GM12878 (cell line): Measurements from ENCODE around the gene FTO. TPM values are rescaled to one million over a fixed set of nuclear protein-coding genes. Genes with fewer than 3 reads are reported as not detected.

Source experiments
- ATAC-seq: fragments of 200-7000 bp; cut with Tn5 transposase; 3 replicates; pipeline ENCODE4 v1.9.1; 2020; ENCODE audit warnings: mild to moderate bottlenecking, moderate library complexity
- BruUV-seq: library from RNA; stranded (reverse); fragments of 400-500 nt; replicated peaks from 2 replicates; lab custom pipeline; 2021; lab: Mats Ljungman, UMichigan
- CTCF ChIA-PET: fragments of 300-600 bp; sonication (Branson Sonifier 250); formaldehyde crosslinking; extraction: SDS; loops from one replicate; lab custom pipeline; 2021; ENCODE audit warnings: inconsistent platforms; lab: Yijun Ruan, JAX
- POLR2A ChIA-PET: fragments of 350-600 bp; formaldehyde crosslinking; extraction: SDS; loops from one replicate; lab custom pipeline; 2021; ENCODE audit warnings: inconsistent platforms; lab: Charles Lee
- RAD21 ChIA-PET: fragments of 300-600 bp; sonication (Branson Sonifier 250); formaldehyde crosslinking; loops from one replicate; lab custom pipeline; 2023; ENCODE audit warnings: antibody characterized with exemption; ENCODE audit not compliant: unreplicated experiment; lab: Charles Lee
- SMC1A ChIA-PET: fragments of 300-600 bp; sonication (Branson Sonifier 250); formaldehyde crosslinking; loops from one replicate; lab custom pipeline; 2023; ENCODE audit not compliant: unreplicated experiment, uncharacterized antibody; lab: Charles Lee
- DNase-seq: peaks from one replicate; pipeline ENCODE4 v3.0.0-alpha.2; 2011; ENCODE audit warnings: low read depth, low spot score
- FAIRE-seq: peaks from 3 replicates; lab custom pipeline; 2011; peaks lifted over from hg19 to GRCh38; lab: Jason Lieb, UNC
- H2AFZ ChIP-seq: 2 replicates; pipeline ENCODE4 v1.6.0; 2011; ENCODE audit warnings: low read depth, low read length, control low read depth; ENCODE audit not compliant: control insufficient read depth
- H3K27ac ChIP-seq: 2 replicates; pipeline ENCODE4 v1.5.1; 2011; ENCODE audit warnings: control low read depth; ENCODE audit not compliant: control insufficient read depth, insufficient read depth
- H3K27me3 ChIP-seq, 2 experiments: replicated peaks in 1 of 2; 2 replicates each; pipeline versions ENCODE4 v1.6.0 to v1.6.1; 2011; ENCODE audit warnings: low read length in 1 of 2; ENCODE audit not compliant: control insufficient read depth in 2 of 2, insufficient read depth in 2 of 2
- H3K36me3 ChIP-seq, 2 experiments: 2 replicates each; pipeline ENCODE4 v1.5.1; 2011; ENCODE audit warnings: low read length in 1 of 2; ENCODE audit not compliant: control insufficient read depth in 2 of 2, insufficient read depth in 2 of 2
- H3K4me1 ChIP-seq: 2 replicates; pipeline ENCODE4 v1.6.1; 2011; ENCODE audit warnings: mild to moderate bottlenecking, low read length, moderate library complexity, mixed read lengths; ENCODE audit not compliant: control insufficient read depth, insufficient read depth
- H3K4me2 ChIP-seq: 2 replicates; pipeline ENCODE4 v1.6.0; 2011; ENCODE audit warnings: control low read depth; ENCODE audit not compliant: control insufficient read depth, insufficient read depth
- H3K4me3 ChIP-seq: fragments of 200-600 bp; sonication (generic); 2 replicates; pipeline ENCODE4 v1.5.1; 2016
- H3K79me2 ChIP-seq: 2 replicates; pipeline ENCODE4 v1.6.0; 2011; ENCODE audit warnings: low read length; ENCODE audit not compliant: control insufficient read depth, insufficient read depth
- H3K9ac ChIP-seq: 2 replicates; pipeline ENCODE4 v1.8.0; 2011; ENCODE audit warnings: low read length, control low read depth, mixed read lengths; ENCODE audit not compliant: control insufficient read depth, insufficient read depth
- H3K9me3 ChIP-seq: replicated peaks from 3 replicates; pipeline ENCODE4 v1.5.1; 2011; ENCODE audit warnings: mild to moderate bottlenecking, low read length; ENCODE audit not compliant: control insufficient read depth, insufficient read depth
- H4K20me1 ChIP-seq: 2 replicates; pipeline ENCODE4 v1.6.0; 2011; ENCODE audit not compliant: control insufficient read depth, insufficient read depth
- BCL11A ChIP-seq: IDR thresholded peaks from 2 replicates; pipeline ENCODE4 v1.6.1; 2011; ENCODE audit warnings: low read depth, low read length
- CEBPB ChIP-seq, 2 experiments: fragments of 150-350 bp in 1 of 2; IDR thresholded peaks; 2 replicates each; pipeline ENCODE4 v1.6.1; 2012 to 2014; ENCODE audit warnings: low read depth in 2 of 2, low read length in 2 of 2, borderline replicate concordance in 1 of 2, inconsistent platforms in 1 of 2
- ESRRA ChIP-seq: IDR thresholded peaks from 2 replicates; pipeline ENCODE4 v1.6.1; 2012; ENCODE audit warnings: mild to moderate bottlenecking, low read length, improper control_type of control experiment
- FOXM1 ChIP-seq: IDR thresholded peaks from 2 replicates; pipeline ENCODE4 v1.6.1; 2012; ENCODE audit warnings: low read depth, mild to moderate bottlenecking, inconsistent platforms, low read length, moderate library complexity
- NR2F1 ChIP-seq: fragments of 450-650 bp; conservative IDR thresholded peaks from 2 replicates; pipeline ENCODE4 v1.6.1; 2017; ENCODE audit warnings: mild to moderate bottlenecking
- NRF1 ChIP-seq: conservative IDR thresholded peaks from 2 replicates; pipeline ENCODE4 v1.6.1; 2011; ENCODE audit warnings: mild to moderate bottlenecking, low read depth, low read length, improper control_type of control experiment
- PAX8 ChIP-seq: fragments of 450-650 bp; IDR thresholded peaks from 2 replicates; pipeline ENCODE4 v1.6.1; 2017; ENCODE audit warnings: mild to moderate bottlenecking, moderate library complexity
- POLR2A ChIP-seq: IDR thresholded peaks from 2 replicates; pipeline ENCODE4 v1.6.1; 2011; ENCODE audit warnings: low read depth, mild to moderate bottlenecking, low read length
- RFX5 ChIP-seq: IDR thresholded peaks from 2 replicates; pipeline ENCODE4 v1.6.1; 2011; ENCODE audit warnings: low read depth, low read length, improper control_type of control experiment
- RUNX3 ChIP-seq: IDR thresholded peaks from 2 replicates; pipeline ENCODE4 v1.6.1; 2012; ENCODE audit warnings: low read length, inconsistent platforms
- TBL1XR1 ChIP-seq: IDR thresholded peaks from 2 replicates; pipeline ENCODE4 v1.6.1; 2012; ENCODE audit warnings: low read depth, low read length, improper control_type of control experiment
- YY1 ChIP-seq: IDR thresholded peaks from 2 replicates; pipeline ENCODE4 v1.6.1; 2011; ENCODE audit warnings: low read depth, mild to moderate bottlenecking, low read length
- ZSCAN29 ChIP-seq: fragments of 450-650 bp; IDR thresholded peaks from 2 replicates; pipeline ENCODE4 v1.6.1; 2017; ENCODE audit warnings: mild to moderate bottlenecking, moderate library complexity
- WGBS: methylation state at CpG from one replicate; pipeline ENCODE4 v1.1.6; 2016; ENCODE audit warnings: low lambda C conversion rate; ENCODE audit not compliant: insufficient replicate concordance, insufficient coverage; ENCODE audit errors: missing lambda C conversion rate; 5-methylcytosine and 5-hydroxymethylcytosine counted together
- in situ Hi-C: fragments of 300-500 bp; cut with MboI; formaldehyde crosslinking; loops from 9 replicates; pipeline ENCODE4 v1.14.3; 2018; ENCODE audit warnings: mixed read lengths
- intact Hi-C: fragments of 100-400 bp; cut with micrococcal nuclease; formaldehyde crosslinking; loops from one replicate; pipeline ENCODE4 v1.14.2; 2022; ENCODE audit not compliant: unreplicated experiment
- polyA plus RNA-seq, 11 experiments: library from polyadenylated mRNA; depleted of rRNA in 4 of 11; unstranded in 6 of 11; stranded (reverse) in 5 of 11; fragments of >200 nt; fragmentation: Nextera tagmentation in 4 of 11; fragmentation: Illumina TruSeq in 1 of 11; extraction: Ambion mirVana in 4 of 11; extraction: Trizol in 1 of 11; gene quantifications; 1 replicate in 1 of 11; 2 replicates in 10 of 11; pipeline versions ENCODE4 v1.2.1 to v1.2.3, GENCODE V29; 2011 to 2016; ENCODE audit warnings: inconsistent platforms in 2 of 11, missing spikeins in 2 of 11, low read depth in 1 of 11
- total RNA-seq, 4 experiments: library from RNA; depleted of rRNA in 3 of 4; stranded (reverse); fragments of >200 nt in 3 of 4; fragmentation: Illumina TruSeq in 1 of 4; extraction: Trizol in 1 of 4; gene quantifications; 2 replicates each; pipeline versions ENCODE4 v1.2.1 to v1.2.3, GENCODE V29; 2013 to 2021
- TF ChIP-seq, protein P1 (sequence below): fragments of 450-650 bp; IDR thresholded peaks from 2 replicates; pipeline ENCODE4 v1.6.1; 2017; ENCODE audit warnings: mild to moderate bottlenecking, low read depth, inconsistent platforms; ENCODE audit not compliant: poor library complexity, severe bottlenecking
- TF ChIP-seq, protein P2 (sequence below): IDR thresholded peaks from 2 replicates; pipeline ENCODE4 v1.6.1; 2011; ENCODE audit warnings: low read depth, low read length, improper control_type of control experiment, borderline replicate concordance
- TF ChIP-seq, protein P3 (sequence below), 3 experiments: IDR thresholded peaks in 2 of 3; conservative IDR thresholded peaks in 1 of 3; 2 replicates each; pipeline ENCODE4 v1.5.1; 2011; ENCODE audit warnings: low read depth in 3 of 3, low read length in 3 of 3, mild to moderate bottlenecking in 3 of 3, control low read depth in 2 of 3, moderate library complexity in 2 of 3, inconsistent platforms in 1 of 3, mixed read lengths in 1 of 3; ENCODE audit not compliant: control insufficient read depth in 2 of 3, insufficient read depth in 1 of 3; ENCODE audit errors: extremely low read depth in 1 of 3

The FTO gene
- total and polyA plus RNA-seq, 10 of the 15 experiments (the other 5 are each of a cell fraction or from before 2014, with no cell fraction given), result 20.1 to 55.0 (median 47.0) TPM

DNA sequence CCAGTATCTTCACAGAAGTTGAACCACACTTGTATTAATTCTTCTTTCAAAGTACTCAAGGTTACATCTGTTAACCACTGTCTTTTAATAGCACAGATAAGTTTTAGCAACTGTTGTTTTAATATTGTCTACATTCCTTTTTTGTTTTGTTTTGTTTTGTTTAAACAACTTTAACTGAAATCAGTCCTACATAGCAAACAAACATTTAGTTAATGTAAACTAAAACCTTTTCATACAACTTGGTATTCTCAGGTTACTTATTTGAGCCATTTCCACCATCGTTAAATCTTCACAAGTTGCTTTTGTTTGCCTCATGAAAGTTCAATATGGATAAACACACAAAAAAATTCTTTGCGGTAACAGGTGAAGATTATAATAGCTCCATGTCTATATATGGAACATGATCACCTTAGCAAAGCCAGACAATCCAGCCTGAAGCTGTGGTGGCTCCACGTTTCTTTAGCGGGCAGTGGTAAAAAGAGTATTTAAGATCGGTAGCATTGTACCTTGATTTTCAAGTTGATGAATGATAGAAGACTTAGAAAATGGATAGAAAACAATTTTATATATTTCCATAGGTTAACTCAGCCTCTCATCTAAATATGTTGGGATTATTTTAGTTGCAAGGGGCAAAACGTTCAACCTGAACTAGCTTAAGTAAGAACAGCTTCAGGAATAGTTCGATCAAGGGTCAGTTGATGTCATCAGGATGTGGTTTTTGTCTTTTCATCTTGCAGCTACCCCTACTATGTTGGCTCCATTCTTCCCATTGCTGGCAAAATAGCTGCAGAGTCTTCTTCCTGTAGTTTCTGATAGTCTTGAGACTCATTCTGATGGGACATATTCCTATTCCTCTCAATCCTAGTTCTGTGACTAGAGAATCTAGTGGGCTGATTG lies 182.8 kb downstream of the FTO start (continued):
- TF ChIP-seq CEBPB (IDR thresholded peaks at IDR 0.05; ENCODE audit: borderline replicate concordance in 1 of 2, low read depth in 2 of 2, low read length in 2 of 2) (no peak), NRF1 (no peak), ESRRA (no peak), PAX8 (no peak)

DNA sequence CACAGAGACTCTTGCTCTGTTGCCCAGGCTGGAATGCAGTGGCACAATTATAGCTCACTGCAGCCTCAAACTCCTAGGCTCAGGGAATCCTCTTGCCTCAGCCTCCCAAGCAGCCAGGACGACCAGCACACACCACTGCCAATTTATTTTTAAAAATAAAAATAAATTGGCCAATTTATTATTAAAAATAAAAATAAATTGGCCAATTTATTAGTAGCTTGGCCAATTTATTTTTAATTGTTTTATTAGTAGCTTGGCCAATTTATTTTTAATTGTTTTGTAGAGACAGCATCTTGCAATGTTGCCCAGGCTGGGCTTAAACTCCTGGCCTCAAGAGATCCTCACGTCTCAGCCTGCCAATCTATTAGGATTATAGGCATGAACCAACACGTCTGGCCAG lies 184.3 kb downstream of the FTO start:
- ChIA-PET RAD21 (interaction anchor here (0.6 to 1.4 kb wide), 3 partner anchors 12 to 229 kb away, joined by 3 read pairs; no protein-coding TSS in a partner anchor), CTCF (interaction anchor here (0.6 to 1.1 kb wide), 6 partner anchors 95 to 1539 kb away, joined by 3 to 4 read pairs (median 3); no protein-coding TSS in a partner anchor), POLR2A (no interaction called here), SMC1A (interaction anchor here (0.7 kb wide), 1 partner anchor 52 kb away, joined by 3 read pairs; no protein-coding TSS in a partner anchor)
- Histone ChIP-seq H3K4me1 (no peaks in the 10 kb centered on the region), H3K4me3 (no peak overlapping the region), H3K79me2 (no peaks in the 10 kb centered on the region), H3K27me3 (no peaks in the 10 kb centered on the region), H3K9me3 (no peaks in the 10 kb centered on the region), H3K36me3 (peaks cover 0 to 2% of the 10 kb centered on the region in 2 experiments; a peak in 1 of 4 replicates), H4K20me1 (no peaks in the 10 kb centered on the region), H3K9ac (no peak overlapping the region), H3K27ac (no peak overlapping the region), H3K4me2 (no peak overlapping the region), H2AFZ (no peak overlapping the region)
- BruUV-seq, result no TSS peak
- FAIRE-seq (no peak), ATAC-seq (no peak), DNase-seq (no peak)
- in situ Hi-C loops, result no loop called here
- WGBS, result 97% methylated on average over 3 of the region's 3 CpGs
- intact Hi-C loops, result no loop called here
- TF ChIP-seq RFX5, result no peak
- TF ChIP-seq RUNX3, result no peak
- TF ChIP-seq, protein P1, sequence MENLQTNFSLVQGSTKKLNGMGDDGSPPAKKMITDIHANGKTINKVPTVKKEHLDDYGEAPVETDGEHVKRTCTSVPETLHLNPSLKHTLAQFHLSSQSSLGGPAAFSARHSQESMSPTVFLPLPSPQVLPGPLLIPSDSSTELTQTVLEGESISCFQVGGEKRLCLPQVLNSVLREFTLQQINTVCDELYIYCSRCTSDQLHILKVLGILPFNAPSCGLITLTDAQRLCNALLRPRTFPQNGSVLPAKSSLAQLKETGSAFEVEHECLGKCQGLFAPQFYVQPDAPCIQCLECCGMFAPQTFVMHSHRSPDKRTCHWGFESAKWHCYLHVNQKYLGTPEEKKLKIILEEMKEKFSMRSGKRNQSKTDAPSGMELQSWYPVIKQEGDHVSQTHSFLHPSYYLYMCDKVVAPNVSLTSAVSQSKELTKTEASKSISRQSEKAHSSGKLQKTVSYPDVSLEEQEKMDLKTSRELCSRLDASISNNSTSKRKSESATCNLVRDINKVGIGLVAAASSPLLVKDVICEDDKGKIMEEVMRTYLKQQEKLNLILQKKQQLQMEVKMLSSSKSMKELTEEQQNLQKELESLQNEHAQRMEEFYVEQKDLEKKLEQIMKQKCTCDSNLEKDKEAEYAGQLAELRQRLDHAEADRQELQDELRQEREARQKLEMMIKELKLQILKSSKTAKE, result no peak
- no peak for TF ChIP-seq FOXM1
- TF ChIP-seq BCL11A, result no peak
- TF ChIP-seq, protein P2, sequence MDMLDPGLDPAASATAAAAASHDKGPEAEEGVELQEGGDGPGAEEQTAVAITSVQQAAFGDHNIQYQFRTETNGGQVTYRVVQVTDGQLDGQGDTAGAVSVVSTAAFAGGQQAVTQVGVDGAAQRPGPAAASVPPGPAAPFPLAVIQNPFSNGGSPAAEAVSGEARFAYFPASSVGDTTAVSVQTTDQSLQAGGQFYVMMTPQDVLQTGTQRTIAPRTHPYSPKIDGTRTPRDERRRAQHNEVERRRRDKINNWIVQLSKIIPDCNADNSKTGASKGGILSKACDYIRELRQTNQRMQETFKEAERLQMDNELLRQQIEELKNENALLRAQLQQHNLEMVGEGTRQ, result no peak
- no peak for TF ChIP-seq POLR2A
- no peak for TF ChIP-seq YY1
- TF ChIP-seq ZSCAN29, result no peak
- TF ChIP-seq, protein P3, sequence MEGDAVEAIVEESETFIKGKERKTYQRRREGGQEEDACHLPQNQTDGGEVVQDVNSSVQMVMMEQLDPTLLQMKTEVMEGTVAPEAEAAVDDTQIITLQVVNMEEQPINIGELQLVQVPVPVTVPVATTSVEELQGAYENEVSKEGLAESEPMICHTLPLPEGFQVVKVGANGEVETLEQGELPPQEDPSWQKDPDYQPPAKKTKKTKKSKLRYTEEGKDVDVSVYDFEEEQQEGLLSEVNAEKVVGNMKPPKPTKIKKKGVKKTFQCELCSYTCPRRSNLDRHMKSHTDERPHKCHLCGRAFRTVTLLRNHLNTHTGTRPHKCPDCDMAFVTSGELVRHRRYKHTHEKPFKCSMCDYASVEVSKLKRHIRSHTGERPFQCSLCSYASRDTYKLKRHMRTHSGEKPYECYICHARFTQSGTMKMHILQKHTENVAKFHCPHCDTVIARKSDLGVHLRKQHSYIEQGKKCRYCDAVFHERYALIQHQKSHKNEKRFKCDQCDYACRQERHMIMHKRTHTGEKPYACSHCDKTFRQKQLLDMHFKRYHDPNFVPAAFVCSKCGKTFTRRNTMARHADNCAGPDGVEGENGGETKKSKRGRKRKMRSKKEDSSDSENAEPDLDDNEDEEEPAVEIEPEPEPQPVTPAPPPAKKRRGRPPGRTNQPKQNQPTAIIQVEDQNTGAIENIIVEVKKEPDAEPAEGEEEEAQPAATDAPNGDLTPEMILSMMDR (IDR thresholded peaks at IDR 0.05 in 2 of 3, conservative IDR thresholded peaks at IDR 0.05 in 1 of 3; ENCODE audit: control insufficient read depth in 2 of 3, extremely low read depth in 1 of 3, insufficient read depth in 1 of 3, low read depth in 3 of 3, low read length in 3 of 3), result no peak
- no peak for TF ChIP-seq NR2F1
- no peak for TF ChIP-seq TBL1XR1
